K562 (cell line): ENCODE measurements around the gene AGBL1.

Experiments
- TF ChIP-seq, protein P1 (sequence below), 3 experiments: IDR thresholded peaks in 2 of 3; conservative IDR thresholded peaks in 1 of 3; 2 replicates each; pipeline ENCODE4 v1.5.1; 2011 to 2012; ENCODE audit warnings: low read length in 3 of 3, mild to moderate bottlenecking in 3 of 3, control low read depth in 2 of 3, improper control_type of control experiment in 1 of 3, inconsistent platforms in 1 of 3, low read depth in 1 of 3, mixed read lengths in 1 of 3, moderate library complexity in 1 of 3; ENCODE audit not compliant: insufficient read depth in 2 of 3
- TF ChIP-seq, protein P2 (sequence below), 2 experiments: fragments of 450-650 bp; conservative IDR thresholded peaks; 2 replicates each; pipeline ENCODE4 v1.6.1; 2017; ENCODE audit warnings: mild to moderate bottlenecking in 2 of 2, moderate library complexity in 2 of 2

DNA sequence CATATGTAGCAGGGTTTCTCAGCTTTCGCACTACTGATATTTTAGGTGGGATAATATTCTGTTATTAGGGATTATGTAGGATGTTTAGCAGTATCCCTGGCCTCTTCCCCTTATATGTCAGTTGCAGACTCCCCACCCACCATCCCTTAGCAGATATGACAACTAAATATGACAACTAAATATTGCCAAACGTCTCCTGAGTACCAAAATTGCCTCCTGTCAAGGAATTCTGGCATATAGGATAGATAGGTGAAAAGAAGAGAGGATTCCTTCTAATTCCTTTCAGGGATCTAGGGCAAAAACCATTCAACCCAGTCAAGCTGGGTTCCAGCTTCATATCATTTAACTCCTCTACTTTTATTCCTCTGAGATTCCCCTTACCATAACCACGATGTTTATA, 759.8 kb downstream of the AGBL1 start:
- TF ChIP-seq, protein P1, sequence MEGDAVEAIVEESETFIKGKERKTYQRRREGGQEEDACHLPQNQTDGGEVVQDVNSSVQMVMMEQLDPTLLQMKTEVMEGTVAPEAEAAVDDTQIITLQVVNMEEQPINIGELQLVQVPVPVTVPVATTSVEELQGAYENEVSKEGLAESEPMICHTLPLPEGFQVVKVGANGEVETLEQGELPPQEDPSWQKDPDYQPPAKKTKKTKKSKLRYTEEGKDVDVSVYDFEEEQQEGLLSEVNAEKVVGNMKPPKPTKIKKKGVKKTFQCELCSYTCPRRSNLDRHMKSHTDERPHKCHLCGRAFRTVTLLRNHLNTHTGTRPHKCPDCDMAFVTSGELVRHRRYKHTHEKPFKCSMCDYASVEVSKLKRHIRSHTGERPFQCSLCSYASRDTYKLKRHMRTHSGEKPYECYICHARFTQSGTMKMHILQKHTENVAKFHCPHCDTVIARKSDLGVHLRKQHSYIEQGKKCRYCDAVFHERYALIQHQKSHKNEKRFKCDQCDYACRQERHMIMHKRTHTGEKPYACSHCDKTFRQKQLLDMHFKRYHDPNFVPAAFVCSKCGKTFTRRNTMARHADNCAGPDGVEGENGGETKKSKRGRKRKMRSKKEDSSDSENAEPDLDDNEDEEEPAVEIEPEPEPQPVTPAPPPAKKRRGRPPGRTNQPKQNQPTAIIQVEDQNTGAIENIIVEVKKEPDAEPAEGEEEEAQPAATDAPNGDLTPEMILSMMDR (IDR thresholded peaks at IDR 0.05 in 2 of 3, conservative IDR thresholded peaks at IDR 0.05 in 1 of 3; ENCODE audit: insufficient read depth in 2 of 3, low read depth in 1 of 3, low read length in 3 of 3): no peak
- TF ChIP-seq, protein P2, sequence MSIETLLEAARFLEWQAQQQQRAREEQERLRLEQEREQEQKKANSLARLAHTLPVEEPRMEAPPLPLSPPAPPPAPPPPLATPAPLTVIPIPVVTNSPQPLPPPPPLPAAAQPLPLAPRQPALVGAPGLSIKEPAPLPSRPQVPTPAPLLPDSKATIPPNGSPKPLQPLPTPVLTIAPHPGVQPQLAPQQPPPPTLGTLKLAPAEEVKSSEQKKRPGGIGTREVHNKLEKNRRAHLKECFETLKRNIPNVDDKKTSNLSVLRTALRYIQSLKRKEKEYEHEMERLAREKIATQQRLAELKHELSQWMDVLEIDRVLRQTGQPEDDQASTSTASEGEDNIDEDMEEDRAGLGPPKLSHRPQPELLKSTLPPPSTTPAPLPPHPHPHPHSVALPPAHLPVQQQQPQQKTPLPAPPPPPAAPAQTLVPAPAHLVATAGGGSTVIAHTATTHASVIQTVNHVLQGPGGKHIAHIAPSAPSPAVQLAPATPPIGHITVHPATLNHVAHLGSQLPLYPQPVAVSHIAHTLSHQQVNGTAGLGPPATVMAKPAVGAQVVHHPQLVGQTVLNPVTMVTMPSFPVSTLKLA (conservative IDR thresholded peaks at IDR 0.05): no peak
